Stomach (tissue), 4 donors: ENCODE data around the gene GNAS-AS1.

Source experiments
- POLR2A ChIP-seq, 4 donors: fragments of 450-650 bp; IDR thresholded peaks; one replicate each; pipeline ENCODE4 v1.6.1; 2016; ENCODE audit warnings: antibody characterized with exemption in 4 of 4, control low read depth in 2 of 4, mild to moderate bottlenecking in 1 of 4, moderate library complexity in 1 of 4
- POLR2AphosphoS5 ChIP-seq, 3 donors: sonication (generic); formaldehyde crosslinking; IDR thresholded peaks; one replicate each; pipeline ENCODE4 v1.6.1; 2016; ENCODE audit warnings: antibody characterized with exemption in 3 of 3
- TF ChIP-seq, protein P1 (sequence below), 7 experiments: fragments of 450-650 bp in 4 of 7; fragments of 200-600 bp in 3 of 7; sonication (generic) in 3 of 7; IDR thresholded peaks; one replicate each; pipeline ENCODE4 v1.5.1; 2016 to 2019; ENCODE audit warnings: antibody characterized with exemption in 7 of 7, control low read depth in 2 of 7, mild to moderate bottlenecking in 1 of 7

DNA sequence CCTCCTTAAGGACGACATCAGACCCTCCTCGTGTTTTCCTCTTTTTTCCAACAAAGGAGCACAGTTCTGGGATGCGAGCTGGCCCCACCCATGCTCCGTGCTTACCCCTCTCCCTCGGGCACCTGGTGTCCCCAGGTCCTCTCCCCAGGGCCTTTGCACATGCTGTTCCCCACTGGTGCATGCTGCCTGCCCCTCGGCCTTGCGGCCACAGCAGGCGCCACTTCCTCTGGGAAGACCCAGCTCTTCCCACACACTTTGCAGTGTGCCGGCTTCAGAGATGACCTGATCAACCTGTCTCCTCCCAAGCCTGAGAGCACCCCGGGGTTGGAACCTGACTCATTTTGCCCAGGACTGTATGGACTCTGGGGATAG, 39.8 kb downstream of the GNAS-AS1 start:
- no peak for TF ChIP-seq POLR2A (IDR thresholded peaks at IDR 0.05)
- TF ChIP-seq, protein P1, sequence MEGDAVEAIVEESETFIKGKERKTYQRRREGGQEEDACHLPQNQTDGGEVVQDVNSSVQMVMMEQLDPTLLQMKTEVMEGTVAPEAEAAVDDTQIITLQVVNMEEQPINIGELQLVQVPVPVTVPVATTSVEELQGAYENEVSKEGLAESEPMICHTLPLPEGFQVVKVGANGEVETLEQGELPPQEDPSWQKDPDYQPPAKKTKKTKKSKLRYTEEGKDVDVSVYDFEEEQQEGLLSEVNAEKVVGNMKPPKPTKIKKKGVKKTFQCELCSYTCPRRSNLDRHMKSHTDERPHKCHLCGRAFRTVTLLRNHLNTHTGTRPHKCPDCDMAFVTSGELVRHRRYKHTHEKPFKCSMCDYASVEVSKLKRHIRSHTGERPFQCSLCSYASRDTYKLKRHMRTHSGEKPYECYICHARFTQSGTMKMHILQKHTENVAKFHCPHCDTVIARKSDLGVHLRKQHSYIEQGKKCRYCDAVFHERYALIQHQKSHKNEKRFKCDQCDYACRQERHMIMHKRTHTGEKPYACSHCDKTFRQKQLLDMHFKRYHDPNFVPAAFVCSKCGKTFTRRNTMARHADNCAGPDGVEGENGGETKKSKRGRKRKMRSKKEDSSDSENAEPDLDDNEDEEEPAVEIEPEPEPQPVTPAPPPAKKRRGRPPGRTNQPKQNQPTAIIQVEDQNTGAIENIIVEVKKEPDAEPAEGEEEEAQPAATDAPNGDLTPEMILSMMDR (IDR thresholded peaks at IDR 0.05) = no peak
- no peak for TF ChIP-seq POLR2AphosphoS5 (IDR thresholded peaks at IDR 0.05)
